ENCODE measurements around the gene KLHL29. TPM values are rescaled to one million over a fixed set of nuclear protein-coding genes. Genes with fewer than 3 reads are reported as not detected.

The KLHL29 gene
- total RNA-seq, 4 donors from 2014 or later = 4.8 to 17.0 (median 10.5) TPM

DNA sequence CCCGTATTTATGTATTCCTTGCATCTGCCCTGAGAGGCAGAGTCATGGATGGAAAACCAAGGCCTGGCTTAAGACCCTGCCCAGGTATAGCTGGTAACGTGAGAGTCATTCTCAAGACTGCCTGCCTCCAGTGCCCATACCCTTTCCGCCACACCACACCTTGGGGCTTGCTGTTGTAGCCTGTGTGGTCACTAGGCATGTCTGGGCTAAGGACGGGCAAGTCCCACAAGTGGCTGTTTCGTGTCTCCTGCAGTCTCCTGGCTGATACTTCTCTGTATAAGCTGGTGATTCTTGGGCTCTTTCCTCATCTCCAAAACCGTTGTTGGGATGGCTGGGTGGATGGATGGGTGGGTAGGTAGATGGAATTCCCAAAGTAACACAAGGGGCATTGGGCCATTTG, 269.8 kb downstream of the KLHL29 start:
- Histone ChIP-seq H3K27me3 (no peaks in the 10 kb centered on the region), H3K9me3 (no peaks in the 10 kb centered on the region), H3K4me3 (no peak overlapping the region), H3K36me3 (no peaks in the 10 kb centered on the region), H3K27ac (no peak overlapping the region), H3K4me1 (no peaks in the 10 kb centered on the region)
- DNase-seq = no peak
- TF ChIP-seq POLR2A (IDR thresholded peaks at IDR 0.05) = no peak
- TF ChIP-seq, protein P1, sequence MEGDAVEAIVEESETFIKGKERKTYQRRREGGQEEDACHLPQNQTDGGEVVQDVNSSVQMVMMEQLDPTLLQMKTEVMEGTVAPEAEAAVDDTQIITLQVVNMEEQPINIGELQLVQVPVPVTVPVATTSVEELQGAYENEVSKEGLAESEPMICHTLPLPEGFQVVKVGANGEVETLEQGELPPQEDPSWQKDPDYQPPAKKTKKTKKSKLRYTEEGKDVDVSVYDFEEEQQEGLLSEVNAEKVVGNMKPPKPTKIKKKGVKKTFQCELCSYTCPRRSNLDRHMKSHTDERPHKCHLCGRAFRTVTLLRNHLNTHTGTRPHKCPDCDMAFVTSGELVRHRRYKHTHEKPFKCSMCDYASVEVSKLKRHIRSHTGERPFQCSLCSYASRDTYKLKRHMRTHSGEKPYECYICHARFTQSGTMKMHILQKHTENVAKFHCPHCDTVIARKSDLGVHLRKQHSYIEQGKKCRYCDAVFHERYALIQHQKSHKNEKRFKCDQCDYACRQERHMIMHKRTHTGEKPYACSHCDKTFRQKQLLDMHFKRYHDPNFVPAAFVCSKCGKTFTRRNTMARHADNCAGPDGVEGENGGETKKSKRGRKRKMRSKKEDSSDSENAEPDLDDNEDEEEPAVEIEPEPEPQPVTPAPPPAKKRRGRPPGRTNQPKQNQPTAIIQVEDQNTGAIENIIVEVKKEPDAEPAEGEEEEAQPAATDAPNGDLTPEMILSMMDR (IDR thresholded peaks at IDR 0.05) = no peak
- intact Hi-C loops (cut with DNase I; ENCODE audit: low total_unique reads) = no loop called here

GRCh38 chr2:23655934-23656596, 271.1 kb downstream of the KLHL29 start:
- H3K9me3 ChIP-seq = no peaks in the 10 kb centered on the region
- H3K4me3 ChIP-seq = no peak overlapping the region
- intact Hi-C loops (cut with DNase I; ENCODE audit: low total_unique reads) = no loop called here
- H3K36me3 ChIP-seq = no peaks in the 10 kb centered on the region
- no peak for DNase-seq
- TF ChIP-seq POLR2A (IDR thresholded peaks at IDR 0.05) = no peak
- TF ChIP-seq, protein P1 (IDR thresholded peaks at IDR 0.05) = no peak
- H3K27ac ChIP-seq = no peak overlapping the region
- no peaks in the 10 kb centered on the region for H3K4me1 ChIP-seq
- no peaks in the 10 kb centered on the region for H3K27me3 ChIP-seq

DNA sequence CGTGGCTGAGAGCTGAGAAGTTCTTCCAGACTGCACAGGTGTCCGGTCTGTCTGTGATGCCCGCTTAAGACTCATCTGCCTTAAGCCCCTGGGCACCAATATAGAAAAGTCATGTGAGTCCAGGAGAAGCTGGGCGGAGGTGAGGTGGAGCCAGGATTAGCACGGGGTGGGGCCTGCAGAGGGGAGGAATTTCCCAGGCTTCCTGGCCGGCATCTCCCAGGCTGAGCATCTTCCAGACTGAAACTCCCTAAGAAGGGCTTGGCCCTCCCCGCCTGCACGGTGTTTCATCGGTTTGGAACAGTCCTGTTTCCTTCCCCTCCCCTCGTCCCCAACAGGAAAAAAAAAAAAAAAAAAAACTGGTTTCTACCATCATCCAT, 271.6 kb downstream of the KLHL29 start:
- intact Hi-C loops (cut with DNase I; ENCODE audit: low total_unique reads) = no loop called here
- H3K4me3 ChIP-seq = no peak overlapping the region
- no peak for TF ChIP-seq POLR2A (IDR thresholded peaks at IDR 0.05)

GRCh38 chr2:23657371-23657770, 272.4 kb downstream of the KLHL29 start:
- no peaks in the 10 kb centered on the region for H3K4me1 ChIP-seq
- TF ChIP-seq, protein P1 (IDR thresholded peaks at IDR 0.05) = no peak
- TF ChIP-seq POLR2A (IDR thresholded peaks at IDR 0.05) = no peak
- no peaks in the 10 kb centered on the region for H3K36me3 ChIP-seq
- no peak overlapping the region for H3K4me3 ChIP-seq
- no peaks in the 10 kb centered on the region for H3K9me3 ChIP-seq
- no peaks in the 10 kb centered on the region for H3K27me3 ChIP-seq
- H3K27ac ChIP-seq = no peak overlapping the region
- no peak for DNase-seq
- intact Hi-C loops (cut with DNase I; ENCODE audit: low total_unique reads) = no loop called here

More for the DNA sequence above, 271.6 kb downstream of the KLHL29 start:
- Histone ChIP-seq H3K36me3 (no peaks in the 10 kb centered on the region), H3K27me3 (no peaks in the 10 kb centered on the region), H3K9me3 (no peaks in the 10 kb centered on the region), H3K4me1 (no peaks in the 10 kb centered on the region), H3K27ac (no peak overlapping the region)
- DNase-seq = peak in 1 of 2 donors; percentile 59

- Histone ChIP-seq H3K27me3 (no peaks in the 10 kb centered on the region), H3K4me1 (peaks cover 0 to 1% of the 10 kb centered on the region in 2 donors), H3K36me3 (no peaks in the 10 kb centered on the region), H3K4me3 (no peak overlapping the region), H3K9me3 (no peaks in the 10 kb centered on the region), H3K27ac (no peak overlapping the region)
- TF ChIP-seq POLR2A (IDR thresholded peaks at IDR 0.05) = no peak
- TF ChIP-seq, protein P1 (IDR thresholded peaks at IDR 0.05) = no peak
- intact Hi-C loops (cut with DNase I; ENCODE audit: low total_unique reads) = no loop called here
- DNase-seq = no peak
Observed at GRCh38 chr2:23657934-23658333, 273.0 kb downstream of the KLHL29 start.
